GM19351 (cell line): Measurements from ENCODE around the gene NAA35.
"Not testable (repeated sequence)": the region's sequence is repeated elsewhere in the genome, so short reads cannot be mapped to it uniquely, and the experiment has no call there.

Experiments used
- ATAC-seq: cut with Tn5 transposase; IDR thresholded peaks from one replicate; pipeline ENCODE4 v1.9.1; 2021; ENCODE audit warnings: mild to moderate bottlenecking, moderate library complexity; ENCODE audit not compliant: unreplicated experiment

The NAA35 gene

GRCh38 chr9:86022687-86023266 is 81.8 kb downstream of the NAA35 start:
- no peak for ATAC-seq

GRCh38 chr9:86027767-86028166 is 86.8 kb downstream of the NAA35 start:
- no peak for ATAC-seq

- no peak for ATAC-seq
Observed at GRCh38 chr9:86034863-86035734, 94.2 kb downstream of the NAA35 start.

GRCh38 chr9:86035827-86036440 is 95.0 kb downstream of the NAA35 start:
- no peak for ATAC-seq

GRCh38 chr9:86036555-86036954 is 95.6 kb downstream of the NAA35 start:
- no peak for ATAC-seq

- ATAC-seq, result no peak
Observed at GRCh38 chr9:86039991-86040860, 99.3 kb downstream of the NAA35 start.

- ATAC-seq, result no peak
Observed at GRCh38 chr9:86040861-86041155, 99.9 kb downstream of the NAA35 start.

- ATAC-seq, result no peak
Observed at GRCh38 chr9:86041311-86041741, 100.4 kb downstream of the NAA35 start.

GRCh38 chr9:86042199-86042978 is 101.4 kb downstream of the NAA35 start:
- no peak for ATAC-seq

GRCh38 chr9:86043586-86043985 is 102.6 kb downstream of the NAA35 start:
- no peak for ATAC-seq

- ATAC-seq, result no peak
Observed at GRCh38 chr9:86043999-86044398, 103.1 kb downstream of the NAA35 start.

- ATAC-seq, result no peak
Observed at GRCh38 chr9:86045654-86046053, 104.7 kb downstream of the NAA35 start.

GRCh38 chr9:86046071-86046636 is 105.2 kb downstream of the NAA35 start:
- no peak for ATAC-seq

- no peak for ATAC-seq
Observed at GRCh38 chr9:86046930-86047341, 106.0 kb downstream of the NAA35 start.

GRCh38 chr9:86047361-86047760 is 106.4 kb downstream of the NAA35 start:
- ATAC-seq, result no peak

GRCh38 chr9:86048018-86048742 is 107.2 kb downstream of the NAA35 start:
- ATAC-seq, result not testable (repeated sequence)

GRCh38 chr9:86052556-86053468 is 111.9 kb downstream of the NAA35 start:
- no peak for ATAC-seq

GRCh38 chr9:86054695-86055094 is 113.7 kb downstream of the NAA35 start:
- no peak for ATAC-seq
